ENCODE results near the gene AATF. TPM values are rescaled to one million over a fixed set of nuclear protein-coding genes. Genes with fewer than 3 reads are reported as not detected.

AATF gene
- total and polyA plus RNA-seq, 9 of the 15 experiments (the other 6 are each of a cell fraction or from before 2014, with no cell fraction given): 34.5 to 133 (median 90.1) TPM

DNA sequence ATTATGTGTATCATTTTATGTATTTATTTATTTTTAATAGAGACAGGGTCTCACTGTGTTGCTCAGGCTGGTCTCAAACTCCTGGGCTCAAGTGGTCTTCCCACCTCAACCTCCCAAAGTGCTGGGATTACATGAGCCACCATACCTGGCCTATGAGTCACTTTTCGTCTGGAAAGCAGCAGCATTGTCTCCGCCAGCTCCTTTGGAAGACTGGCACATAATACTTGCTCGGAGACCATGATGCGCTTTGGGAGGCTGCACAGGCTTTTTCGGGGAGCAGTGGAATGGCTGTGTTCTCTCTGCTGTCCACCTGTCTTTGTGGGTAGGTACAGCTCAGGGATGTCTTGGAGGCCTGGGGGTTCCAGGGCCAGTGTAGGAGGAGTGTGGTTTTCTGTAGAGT lies 102.2 kb downstream of the AATF start:
- no peak overlapping the region for H3K27ac ChIP-seq (ENCODE audit: extremely low read depth, low read depth, low read length)
- ATAC-seq (no peak), FAIRE-seq (no peak), DNase-seq (ENCODE audit: extremely low read depth in 1 of 4, low spot score in 3 of 4) (no peak)
- peaks cover 35% of the 10 kb centered on the region; the same call in 2 of the 3 replicates for H3K36me3 ChIP-seq (ENCODE audit: control insufficient read depth, insufficient read depth, low read length)
- TF ChIP-seq HNRNPL (IDR thresholded peaks at IDR 0.05; ENCODE audit: low read depth, low read length) (no peak), ZNF165 (CRISPR knock-in tag; IDR thresholded peaks at IDR 0.05; ENCODE audit: borderline replicate concordance) (no peak), EP300 (IDR thresholded peaks at IDR 0.05; ENCODE audit: low read length) (no peak), HES1 (IDR thresholded peaks at IDR 0.05; ENCODE audit: low read depth) (no peak), CREB1 (IDR thresholded peaks at IDR 0.05) (no peak), CREB1 (CRISPR knock-in tag; IDR thresholded peaks at IDR 0.05) (no peak), KDM4B (IDR thresholded peaks at IDR 0.05; ENCODE audit: borderline replicate concordance in 2 of 2, low read depth in 1 of 2) (no peak)
- no TSS peak for BruUV-seq (replicated peaks)
- no peak overlapping the region for H3K4me3 ChIP-seq
- no peaks in the 10 kb centered on the region for H3K9me1 ChIP-seq (ENCODE audit: control insufficient read depth, insufficient read depth, low read length)
- ChIA-PET POLR2A (interaction anchor here (0.6 to 1.5 kb wide), 3 partner anchors 10 to 315 kb away, joined by 3 to 5 read pairs (median 3); no protein-coding TSS in a partner anchor), CTCF (ENCODE audit: low intra/inter-chr PET ratio) (no interaction called here)
- 95% methylated on average over 5 of the region's 5 CpGs for whole genome bisulfite sequencing (ENCODE audit: insufficient coverage, low coverage, missing lambda C conversion rate)
- H3K4me1 ChIP-seq (replicated peaks in 1 of 2; ENCODE audit: control insufficient read depth in 2 of 2, insufficient read depth in 2 of 2, low read length in 2 of 2): peaks cover 0 to 6% of the 10 kb centered on the region in 2 experiments; a peak in 1 of 5 replicates
- H2AFZ ChIP-seq (ENCODE audit: low read depth, low read length): no peak overlapping the region
- H3K4me2 ChIP-seq (ENCODE audit: insufficient read depth, low read length): no peak overlapping the region
- H3K79me2 ChIP-seq (ENCODE audit: control insufficient read depth, insufficient read depth, low read length): no peaks in the 10 kb centered on the region
- no peak overlapping the region for H3K9ac ChIP-seq (ENCODE audit: insufficient read depth in 1 of 2, low read depth in 2 of 2, low read length in 2 of 2)
- H4K20me1 ChIP-seq (replicated peaks; ENCODE audit: control insufficient read depth, insufficient read depth, low read length): peaks cover 9% of the 10 kb centered on the region; the same call in 1 of the 2 replicates
- H3K27me3 ChIP-seq (ENCODE audit: control insufficient read depth in 2 of 2, insufficient read depth in 2 of 2, low read length in 2 of 2): no peaks in the 10 kb centered on the region
- H3K9me3 ChIP-seq (replicated peaks; ENCODE audit: control insufficient read depth, insufficient read depth, low read depth, low read length): no peaks in the 10 kb centered on the region
- in situ Hi-C loops (cut with MboI) (loop anchor here (5.0 kb wide), 1 partner anchor 419 kb away; no protein-coding TSS in a partner anchor), intact Hi-C loops (cut with micrococcal nuclease) (no loop called here)
